Activated naive CD8-positive, alpha-beta T cell treated with anti-CD3 and anti-CD28 coated beads for 36 hours (primary cell): Measurements from ENCODE around the gene ARGLU1. TPM values are rescaled to one million over a fixed set of nuclear protein-coding genes. Genes with fewer than 3 reads are reported as not detected.

Experiments
- DNase-seq: peaks from one replicate; pipeline ENCODE4 v3.0.0; 2021
- H3K27ac Mint-ChIP-seq: one replicate; pipeline ENCODE4 v1.8.0; 2022; ENCODE audit warnings: mild to moderate bottlenecking, moderate library complexity, mixed read lengths
- H3K27me3 Mint-ChIP-seq: one replicate; pipeline ENCODE4 v1.8.0; 2022; ENCODE audit warnings: mild to moderate bottlenecking, mixed read lengths
- H3K36me3 Mint-ChIP-seq: one replicate; pipeline ENCODE4 v1.8.0; 2021; ENCODE audit warnings: mild to moderate bottlenecking, mixed read lengths
- H3K4me1 Mint-ChIP-seq: one replicate; pipeline ENCODE4 v1.8.0; 2021; ENCODE audit warnings: mixed read lengths
- H3K4me3 Mint-ChIP-seq: one replicate; pipeline ENCODE4 v1.8.0; 2022; ENCODE audit warnings: mild to moderate bottlenecking, moderate library complexity, mixed read lengths
- H3K9me3 Mint-ChIP-seq: one replicate; pipeline ENCODE4 v1.8.0; 2022; ENCODE audit warnings: mixed read lengths
- total RNA-seq, 2 experiments: library from RNA; stranded (reverse); gene quantifications; one replicate each; pipeline ENCODE4 v1.2.3, GENCODE V29; 2021

Gene ARGLU1
- total RNA-seq, 2 experiments from 2014 or later = 65.3 to 72.7 TPM

DNA sequence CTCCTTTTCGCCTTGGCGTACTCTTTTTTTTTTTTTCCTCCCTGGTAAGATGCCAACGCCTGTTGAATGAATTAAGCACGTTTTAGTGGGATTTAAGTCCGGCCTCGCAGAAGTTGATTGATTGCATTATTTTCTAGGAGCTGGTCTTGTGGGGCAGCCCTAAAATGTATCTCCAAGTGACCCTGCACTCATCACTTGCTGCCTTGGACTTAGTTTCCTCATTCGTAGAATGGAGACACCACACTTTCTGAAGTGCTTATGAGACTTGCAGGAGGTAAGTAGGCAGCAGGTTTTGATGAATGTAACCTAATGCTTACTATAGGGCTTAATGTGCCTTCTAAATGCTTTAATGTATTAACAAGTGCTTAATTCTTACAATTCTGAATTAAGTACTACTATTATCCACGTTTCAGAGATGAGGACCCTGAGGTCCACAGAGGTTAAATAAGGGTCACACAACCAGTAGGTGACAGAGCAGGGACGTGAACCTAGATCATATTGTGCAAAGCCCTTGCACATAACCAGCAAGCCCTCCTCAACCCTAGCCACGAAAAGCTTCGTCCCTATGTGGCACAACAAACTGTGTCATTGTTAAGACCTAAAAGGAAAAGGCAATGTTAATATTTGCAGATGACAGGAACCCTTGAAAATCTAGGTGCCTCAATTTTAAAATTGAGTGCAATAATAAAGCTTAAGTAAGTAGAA lies 514 bp upstream of the ARGLU1 start:
- no peaks in the 10 kb centered on the region for H3K9me3 Mint-ChIP-seq
- H3K36me3 Mint-ChIP-seq = peaks cover 37% of the 10 kb centered on the region
- H3K4me3 Mint-ChIP-seq = peak overlapping the region; percentile 92
- H3K27me3 Mint-ChIP-seq = no peaks in the 10 kb centered on the region
- H3K4me1 Mint-ChIP-seq = peaks cover 35% of the 10 kb centered on the region
- H3K27ac Mint-ChIP-seq = peak overlapping the region; percentile 96
- DNase-seq = no peak

DNA sequence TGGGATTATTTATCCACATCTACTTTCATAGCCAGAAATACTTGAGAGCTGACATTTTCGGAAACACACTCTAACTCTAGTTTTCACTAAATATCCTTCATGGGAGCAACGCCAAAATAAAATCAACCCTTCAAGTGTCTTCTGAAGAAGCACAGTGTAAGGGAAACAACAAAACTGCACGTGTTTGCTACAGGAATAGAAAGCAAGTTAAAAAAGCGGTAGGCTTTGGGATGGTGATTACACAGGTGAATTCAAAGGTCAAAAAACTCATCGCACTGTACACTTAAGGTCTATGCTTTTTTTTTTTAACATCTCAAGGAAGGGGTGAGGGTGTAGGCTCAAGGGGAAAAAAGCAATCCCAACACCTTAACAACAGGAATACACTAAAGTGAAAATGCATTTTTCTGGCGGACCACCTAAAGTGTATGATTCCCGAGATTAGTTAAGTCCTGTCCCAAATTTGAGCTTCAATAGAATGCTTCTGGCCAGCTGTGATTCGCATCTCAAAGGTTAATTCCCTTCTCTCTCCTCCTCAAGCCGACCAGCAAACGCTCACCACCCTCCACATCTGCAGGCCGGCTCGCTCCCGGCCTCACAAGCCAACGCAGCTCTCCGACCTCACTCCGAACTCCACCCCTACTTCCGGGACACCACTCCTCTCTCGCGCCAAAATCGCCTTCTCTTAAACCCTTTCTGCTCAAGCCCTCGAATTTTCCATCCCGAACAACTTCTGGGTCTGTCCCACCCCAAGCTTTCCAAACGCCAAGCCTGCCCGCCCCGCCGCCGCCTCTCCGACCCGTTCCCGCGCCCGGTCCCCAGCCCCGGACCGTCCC lies 1.1 kb downstream of the ARGLU1 start:
- Mint-ChIP-seq H3K9me3 (no peaks in the 10 kb centered on the region), H3K4me1 (peaks cover 45% of the 10 kb centered on the region), H3K27ac (peak overlapping the region; percentile 96), H3K36me3 (peaks cover 35% of the 10 kb centered on the region), H3K4me3 (peak overlapping the region; percentile 92), H3K27me3 (no peaks in the 10 kb centered on the region)
- peak; percentile 44 for DNase-seq

GRCh38 chr13:106565127-106565775 lies 2.7 kb downstream of the ARGLU1 start:
- Mint-ChIP-seq H3K4me3 (peak overlapping the region; percentile 92), H3K4me1 (peaks cover 58% of the 10 kb centered on the region), H3K9me3 (no peaks in the 10 kb centered on the region), H3K27me3 (no peaks in the 10 kb centered on the region), H3K36me3 (peaks cover 38% of the 10 kb centered on the region), H3K27ac (peak overlapping the region; percentile 0)
- DNase-seq = no peak

DNA sequence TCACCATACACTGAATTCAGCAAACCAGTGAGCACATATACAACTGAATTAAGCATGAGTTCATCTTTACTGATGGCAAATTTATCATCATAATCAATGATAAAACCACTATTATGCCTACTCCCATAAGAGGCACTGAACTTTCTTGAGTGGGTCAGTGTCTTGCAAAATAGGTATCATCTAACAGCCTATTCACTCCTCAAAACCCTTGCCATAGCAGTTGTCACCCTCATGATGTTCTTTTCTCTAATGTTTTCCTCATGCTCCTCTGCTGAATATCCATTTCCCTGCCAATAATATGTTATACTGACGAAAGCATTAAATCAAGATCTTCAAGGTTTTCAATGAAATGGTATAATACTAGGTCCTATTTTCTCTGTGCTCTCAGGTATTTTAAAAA lies 5.6 kb downstream of the ARGLU1 start:
- DNase-seq = no peak
- no peaks in the 10 kb centered on the region for H3K27me3 Mint-ChIP-seq
- peaks cover 52% of the 10 kb centered on the region for H3K36me3 Mint-ChIP-seq
- H3K9me3 Mint-ChIP-seq = no peaks in the 10 kb centered on the region
- peak overlapping the region; percentile 38 for H3K4me3 Mint-ChIP-seq
- peaks cover 61% of the 10 kb centered on the region for H3K4me1 Mint-ChIP-seq
- H3K27ac Mint-ChIP-seq = peak overlapping the region; percentile 54

GRCh38 chr13:106561551-106562170 lies 6.3 kb downstream of the ARGLU1 start:
- Mint-ChIP-seq H3K36me3 (peaks cover 48% of the 10 kb centered on the region), H3K27me3 (no peaks in the 10 kb centered on the region), H3K4me3 (peak overlapping the region; percentile 1), H3K9me3 (no peaks in the 10 kb centered on the region), H3K27ac (peak overlapping the region; percentile 68), H3K4me1 (peaks cover 61% of the 10 kb centered on the region)
- peak; percentile 62 for DNase-seq

DNA sequence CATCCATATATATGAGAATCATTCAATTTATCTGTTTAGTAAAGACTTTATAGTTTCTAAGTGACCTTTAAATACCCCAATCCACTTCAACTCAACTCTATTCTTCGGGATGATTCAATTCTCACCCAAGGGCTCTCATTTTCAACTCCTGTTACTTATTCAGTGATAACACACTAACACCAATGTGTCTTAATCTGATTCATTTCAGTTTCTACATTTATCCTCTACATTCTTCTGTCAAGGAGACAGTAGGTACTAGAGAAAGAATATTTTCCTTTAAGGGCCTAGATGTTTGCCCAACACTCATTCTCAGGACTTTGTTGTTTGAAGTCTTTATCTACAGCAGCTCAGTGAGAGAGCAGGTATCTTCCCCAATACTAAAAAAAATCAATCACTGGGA lies 7.1 kb downstream of the ARGLU1 start:
- H3K4me1 Mint-ChIP-seq = peaks cover 59% of the 10 kb centered on the region
- H3K4me3 Mint-ChIP-seq = peak overlapping the region; percentile 20
- no peak for DNase-seq
- no peaks in the 10 kb centered on the region for H3K9me3 Mint-ChIP-seq
- no peaks in the 10 kb centered on the region for H3K27me3 Mint-ChIP-seq
- H3K27ac Mint-ChIP-seq = peak overlapping the region; percentile 68
- peaks cover 46% of the 10 kb centered on the region for H3K36me3 Mint-ChIP-seq

- no peaks in the 10 kb centered on the region for H3K27me3 Mint-ChIP-seq
- peaks cover 47% of the 10 kb centered on the region for H3K36me3 Mint-ChIP-seq
- no peak for DNase-seq
- no peak overlapping the region for H3K27ac Mint-ChIP-seq
- no peak overlapping the region for H3K4me3 Mint-ChIP-seq
- H3K9me3 Mint-ChIP-seq = no peaks in the 10 kb centered on the region
- H3K4me1 Mint-ChIP-seq = peaks cover 51% of the 10 kb centered on the region
Measured at GRCh38 chr13:106558527-106558926, 9.4 kb downstream of the ARGLU1 start.

DNA sequence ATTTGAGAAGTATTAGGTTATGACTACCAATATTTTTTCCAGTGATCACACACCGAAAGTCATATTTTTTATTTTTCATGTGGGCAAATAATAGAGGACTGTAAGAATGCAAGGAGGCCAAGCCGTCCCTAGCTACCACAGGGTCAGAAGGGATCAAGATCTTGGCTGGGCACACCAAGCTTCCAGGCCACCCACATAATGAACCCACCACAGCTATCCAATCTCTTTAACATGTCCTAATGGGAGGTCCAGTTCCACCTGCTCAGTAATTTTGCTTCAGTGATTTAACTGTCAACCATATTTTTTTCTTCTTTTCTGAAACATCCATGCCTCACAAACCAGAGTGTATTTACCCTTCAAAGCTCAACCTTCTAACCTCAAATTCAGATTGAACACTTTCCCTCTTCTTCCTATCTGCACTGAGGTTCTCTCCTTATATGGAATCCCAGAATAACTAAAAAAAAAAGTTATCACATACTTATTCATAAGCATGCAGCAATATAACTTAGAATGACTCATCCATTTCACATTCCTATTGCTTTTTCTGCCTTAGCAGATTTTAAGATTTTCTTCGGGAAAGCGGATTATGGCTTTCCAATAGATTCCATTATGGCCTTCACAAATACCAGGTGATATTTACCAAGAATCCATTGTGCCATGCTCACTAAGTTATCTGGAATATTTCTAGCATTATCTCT lies 12.2 kb downstream of the ARGLU1 start:
- no peak for DNase-seq
- no peaks in the 10 kb centered on the region for H3K9me3 Mint-ChIP-seq
- H3K27me3 Mint-ChIP-seq = no peaks in the 10 kb centered on the region
- peak overlapping the region; percentile 0 for H3K27ac Mint-ChIP-seq
- peaks cover 53% of the 10 kb centered on the region for H3K36me3 Mint-ChIP-seq
- peaks cover 40% of the 10 kb centered on the region for H3K4me1 Mint-ChIP-seq
- no peak overlapping the region for H3K4me3 Mint-ChIP-seq

DNA sequence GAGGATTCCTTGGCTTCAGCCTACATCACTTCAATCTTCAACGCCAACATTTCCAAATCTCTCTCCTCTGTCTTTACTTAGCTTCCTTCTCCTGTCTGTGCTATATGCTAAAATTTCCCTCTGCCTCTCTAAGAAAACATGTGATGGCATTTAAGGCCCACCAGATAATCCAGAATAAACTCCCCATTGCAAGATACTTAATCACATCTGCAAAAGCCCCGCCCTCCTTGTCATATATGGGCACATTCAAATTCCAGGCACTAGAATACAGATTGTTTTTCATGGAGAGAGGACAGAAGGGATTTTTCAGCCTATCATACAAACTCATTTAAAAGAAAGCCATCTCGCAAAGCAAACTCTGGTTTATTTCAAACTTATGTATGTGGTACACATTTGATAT lies 16.2 kb downstream of the ARGLU1 start:
- peaks cover 44% of the 10 kb centered on the region for H3K36me3 Mint-ChIP-seq
- no peak overlapping the region for H3K4me3 Mint-ChIP-seq
- H3K27me3 Mint-ChIP-seq = no peaks in the 10 kb centered on the region
- H3K4me1 Mint-ChIP-seq = peaks cover 39% of the 10 kb centered on the region
- H3K9me3 Mint-ChIP-seq = no peaks in the 10 kb centered on the region
- no peak overlapping the region for H3K27ac Mint-ChIP-seq
- DNase-seq = no peak

- H3K9me3 Mint-ChIP-seq = no peaks in the 10 kb centered on the region
- no peaks in the 10 kb centered on the region for H3K27me3 Mint-ChIP-seq
- H3K36me3 Mint-ChIP-seq = peaks cover 41% of the 10 kb centered on the region
- H3K27ac Mint-ChIP-seq = no peak overlapping the region
- H3K4me3 Mint-ChIP-seq = no peak overlapping the region
- H3K4me1 Mint-ChIP-seq = peaks cover 39% of the 10 kb centered on the region
- DNase-seq = no peak
Measured at GRCh38 chr13:106551350-106551749, 16.6 kb downstream of the ARGLU1 start.

DNA sequence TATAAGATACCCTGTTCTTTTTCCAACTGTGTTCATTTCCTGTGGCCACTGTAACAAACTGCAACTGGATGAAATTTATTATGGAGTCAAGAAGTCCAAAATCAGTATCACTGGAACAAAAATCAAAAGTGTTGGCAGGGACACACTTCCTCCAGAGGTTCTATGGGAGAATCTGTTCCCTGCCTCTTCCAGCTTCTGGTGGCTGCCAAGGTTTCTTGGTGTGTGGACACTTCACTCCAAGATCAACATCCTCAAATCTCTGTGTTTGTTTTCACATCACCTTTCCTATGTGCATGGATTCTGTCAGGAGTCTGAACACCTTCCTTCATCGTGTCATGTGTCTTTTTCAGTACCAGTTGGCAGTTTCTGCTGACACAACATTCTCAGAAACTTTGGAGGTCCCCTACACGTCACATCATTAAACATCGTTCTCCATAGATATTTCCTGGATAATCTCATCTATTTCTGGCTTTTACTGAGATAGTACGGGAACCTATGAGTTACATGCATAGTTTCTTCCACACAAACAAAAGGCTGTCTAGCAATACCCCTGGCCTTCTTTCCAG lies 17.3 kb downstream of the ARGLU1 start:
- Mint-ChIP-seq H3K9me3 (no peaks in the 10 kb centered on the region), H3K27me3 (no peaks in the 10 kb centered on the region), H3K27ac (no peak overlapping the region), H3K36me3 (peaks cover 35% of the 10 kb centered on the region), H3K4me3 (no peak overlapping the region), H3K4me1 (peaks cover 35% of the 10 kb centered on the region)
- no peak for DNase-seq

DNA sequence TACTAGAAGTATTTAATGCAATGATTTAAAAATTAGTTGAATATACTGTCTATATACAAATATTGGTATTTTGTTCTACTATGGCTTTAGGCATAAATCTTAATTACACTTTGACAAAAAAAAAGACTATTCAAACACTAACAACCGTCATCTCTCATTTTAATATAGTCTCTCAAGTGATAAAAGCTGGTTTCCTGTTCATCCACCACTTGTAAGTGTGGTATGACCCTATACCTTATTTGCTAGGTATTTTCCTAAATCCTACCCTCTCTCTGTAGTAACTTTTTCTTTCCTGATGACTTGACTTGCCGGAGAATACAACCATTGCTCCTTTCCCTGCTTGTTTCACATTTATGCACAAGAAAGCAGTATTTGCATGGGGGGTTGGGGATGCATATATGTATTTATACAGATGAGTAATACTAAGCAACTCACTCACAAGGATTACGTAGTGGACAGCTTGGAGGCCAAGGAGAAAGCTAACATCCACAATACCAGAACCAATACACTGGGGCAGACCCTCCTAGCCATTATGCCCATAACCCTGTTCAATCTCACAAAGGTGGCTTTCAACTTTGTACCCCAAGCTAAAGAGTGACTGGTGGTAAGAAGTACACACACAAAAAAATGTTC lies 19.8 kb downstream of the ARGLU1 start:
- Mint-ChIP-seq H3K4me1 (peaks cover 22% of the 10 kb centered on the region), H3K36me3 (peaks cover 17% of the 10 kb centered on the region), H3K27me3 (no peaks in the 10 kb centered on the region), H3K27ac (no peak overlapping the region), H3K4me3 (no peak overlapping the region), H3K9me3 (no peaks in the 10 kb centered on the region)
- DNase-seq = no peak

DNA sequence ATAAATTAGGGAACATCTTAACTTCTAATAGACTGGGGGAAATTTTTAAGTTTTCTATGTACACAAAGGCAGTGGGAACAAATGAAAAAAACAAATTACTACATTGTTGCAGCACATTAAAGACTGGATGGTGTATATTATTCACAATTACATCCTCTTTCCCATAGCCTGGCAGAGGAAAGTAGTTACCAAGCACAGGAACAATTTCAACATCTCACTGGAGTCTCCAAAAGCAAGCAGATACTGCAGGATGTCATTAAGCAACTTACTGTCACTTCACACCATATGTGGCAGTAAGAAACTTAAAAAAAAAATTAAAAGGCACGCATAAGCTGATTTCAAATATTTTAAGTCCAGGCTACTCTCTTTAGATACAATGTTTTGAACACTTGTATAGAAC lies 26.1 kb downstream of the ARGLU1 start:
- H3K9me3 Mint-ChIP-seq = no peaks in the 10 kb centered on the region
- H3K4me3 Mint-ChIP-seq = no peak overlapping the region
- H3K27ac Mint-ChIP-seq = no peak overlapping the region
- peaks cover 1% of the 10 kb centered on the region for H3K27me3 Mint-ChIP-seq
- no peaks in the 10 kb centered on the region for H3K4me1 Mint-ChIP-seq
- peaks cover 7% of the 10 kb centered on the region for H3K36me3 Mint-ChIP-seq
- no peak for DNase-seq

DNA sequence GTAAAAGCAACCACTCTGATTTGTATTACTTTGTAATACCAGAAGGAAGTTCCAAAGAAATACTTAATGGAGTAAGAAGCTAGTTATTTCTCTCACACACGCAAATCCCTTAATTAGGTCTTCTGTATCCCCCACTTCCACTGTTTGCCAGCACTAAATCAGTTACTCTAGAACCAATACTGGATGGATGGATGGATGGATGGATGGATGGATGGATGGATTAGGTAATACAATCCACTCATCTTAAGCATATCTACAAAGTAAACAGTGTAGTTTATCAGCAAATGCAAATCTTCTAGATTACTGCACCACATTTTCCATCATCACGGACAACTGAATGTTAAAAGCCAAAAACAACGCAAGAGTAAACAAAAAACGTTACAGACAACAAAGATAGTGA lies 27.3 kb downstream of the ARGLU1 start:
- Mint-ChIP-seq H3K9me3 (no peaks in the 10 kb centered on the region), H3K27me3 (peaks cover 7% of the 10 kb centered on the region), H3K4me1 (peaks cover 4% of the 10 kb centered on the region), H3K36me3 (peaks cover 7% of the 10 kb centered on the region), H3K27ac (no peak overlapping the region), H3K4me3 (no peak overlapping the region)
- DNase-seq = no peak
